Astrocyte (in vitro differentiated cells and primary cell): ENCODE data around the gene KCNG2.

Experiments used
- EZH2 ChIP-seq: IDR thresholded peaks from 2 replicates; pipeline ENCODE4 v1.6.1; 2012; ENCODE audit warnings: mild to moderate bottlenecking, low read length, inconsistent platforms; ENCODE audit not compliant: insufficient read depth
- TF ChIP-seq, protein P1 (sequence below): IDR thresholded peaks from 2 replicates; pipeline ENCODE4 v1.5.1; 2011; ENCODE audit warnings: low read depth, mild to moderate bottlenecking, inconsistent platforms, low read length, moderate library complexity; ENCODE audit not compliant: insufficient read depth

- TF ChIP-seq, protein P1, sequence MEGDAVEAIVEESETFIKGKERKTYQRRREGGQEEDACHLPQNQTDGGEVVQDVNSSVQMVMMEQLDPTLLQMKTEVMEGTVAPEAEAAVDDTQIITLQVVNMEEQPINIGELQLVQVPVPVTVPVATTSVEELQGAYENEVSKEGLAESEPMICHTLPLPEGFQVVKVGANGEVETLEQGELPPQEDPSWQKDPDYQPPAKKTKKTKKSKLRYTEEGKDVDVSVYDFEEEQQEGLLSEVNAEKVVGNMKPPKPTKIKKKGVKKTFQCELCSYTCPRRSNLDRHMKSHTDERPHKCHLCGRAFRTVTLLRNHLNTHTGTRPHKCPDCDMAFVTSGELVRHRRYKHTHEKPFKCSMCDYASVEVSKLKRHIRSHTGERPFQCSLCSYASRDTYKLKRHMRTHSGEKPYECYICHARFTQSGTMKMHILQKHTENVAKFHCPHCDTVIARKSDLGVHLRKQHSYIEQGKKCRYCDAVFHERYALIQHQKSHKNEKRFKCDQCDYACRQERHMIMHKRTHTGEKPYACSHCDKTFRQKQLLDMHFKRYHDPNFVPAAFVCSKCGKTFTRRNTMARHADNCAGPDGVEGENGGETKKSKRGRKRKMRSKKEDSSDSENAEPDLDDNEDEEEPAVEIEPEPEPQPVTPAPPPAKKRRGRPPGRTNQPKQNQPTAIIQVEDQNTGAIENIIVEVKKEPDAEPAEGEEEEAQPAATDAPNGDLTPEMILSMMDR, result no peak
- no peak for TF ChIP-seq EZH2
Measured at GRCh38 chr18:79748321-79749180, 49.2 kb upstream of the KCNG2 start.
